Keratinocyte (primary cell): ENCODE results near the gene SIDT1. TPM values are rescaled to one million over a fixed set of nuclear protein-coding genes. Genes with fewer than 3 reads are reported as not detected.

Experiments used
- DNase-seq: peaks from one replicate; pipeline ENCODE4 v3.0.0-alpha.2; 2011; ENCODE audit warnings: low read depth, missing footprints, low spot score
- FAIRE-seq: peaks from 2 replicates; lab custom pipeline; 2011; peaks lifted over from hg19 to GRCh38; lab: Jason Lieb, UNC
- H2AFZ ChIP-seq: 2 replicates; pipeline ENCODE4 v1.6.0; 2012; ENCODE audit warnings: low read length, control low read depth, inconsistent platforms; ENCODE audit not compliant: control insufficient read depth
- H3K27ac ChIP-seq: 2 replicates; pipeline ENCODE4 v1.5.1; 2011; ENCODE audit warnings: low read length; ENCODE audit not compliant: control insufficient read depth, insufficient read depth
- H3K27me3 ChIP-seq: 3 replicates; pipeline ENCODE4 v1.6.0; 2011; ENCODE audit warnings: low read length; ENCODE audit not compliant: control insufficient read depth, insufficient read depth; ENCODE audit errors: extremely low read depth
- H3K36me3 ChIP-seq, 2 experiments: 2 replicates in 1 of 2; 3 replicates in 1 of 2; pipeline ENCODE4 v1.5.1; 2011; ENCODE audit warnings: low read length in 2 of 2, mild to moderate bottlenecking in 1 of 2; ENCODE audit not compliant: control insufficient read depth in 2 of 2, insufficient read depth in 2 of 2; ENCODE audit errors: extremely low read depth in 1 of 2
- H3K4me1 ChIP-seq: 3 replicates; pipeline ENCODE4 v1.5.1; 2011; ENCODE audit warnings: low read length; ENCODE audit not compliant: control insufficient read depth, insufficient read depth; ENCODE audit errors: extremely low read depth
- H3K4me2 ChIP-seq: 3 replicates; pipeline ENCODE4 v1.6.0; 2011; ENCODE audit warnings: low read depth, low read length; ENCODE audit not compliant: control insufficient read depth, insufficient read depth; ENCODE audit errors: extremely low read depth
- H3K4me3 ChIP-seq, 3 experiments: fragments of 200-600 bp in 1 of 3; sonication (generic) in 1 of 3; 2 replicates in 2 of 3; 3 replicates in 1 of 3; pipeline ENCODE4 v1.5.1; 2011 to 2016; ENCODE audit warnings: low read length in 3 of 3, mild to moderate bottlenecking in 3 of 3, control low read depth in 2 of 3, inconsistent platforms in 1 of 3, low read depth in 1 of 3, mixed read lengths in 1 of 3, mixed run types in 1 of 3, moderate library complexity in 1 of 3; ENCODE audit not compliant: control insufficient read depth in 2 of 3, insufficient read depth in 2 of 3; ENCODE audit errors: extremely low read depth in 1 of 3
- H3K79me2 ChIP-seq: 2 replicates; pipeline ENCODE4 v1.6.0; 2012; ENCODE audit warnings: low read length; ENCODE audit not compliant: control insufficient read depth, insufficient read depth
- H3K9ac ChIP-seq: 3 replicates; pipeline ENCODE4 v1.6.0; 2011; ENCODE audit warnings: low read length; ENCODE audit not compliant: control insufficient read depth, insufficient read depth; ENCODE audit errors: extremely low read depth
- H3K9me1 ChIP-seq: 3 replicates; pipeline ENCODE4 v1.6.0; 2011; ENCODE audit warnings: low read length; ENCODE audit not compliant: control insufficient read depth, insufficient read depth; ENCODE audit errors: extremely low read depth
- H3K9me3 ChIP-seq: 2 replicates; pipeline ENCODE4 v1.5.1; 2012; ENCODE audit warnings: low read depth, low read length; ENCODE audit not compliant: control insufficient read depth
- H4K20me1 ChIP-seq: 3 replicates; pipeline ENCODE4 v1.6.0; 2011; ENCODE audit warnings: low read length; ENCODE audit not compliant: control insufficient read depth, insufficient read depth; ENCODE audit errors: extremely low read depth
- EZH2 ChIP-seq: IDR thresholded peaks from one replicate; pipeline ENCODE4 v1.6.1; 2012; ENCODE audit warnings: inconsistent platforms, mild to moderate bottlenecking, low read length, moderate library complexity
- dilution Hi-C: fragments of 300-500 bp; cut with MboI; formaldehyde crosslinking; loops from one replicate; pipeline ENCODE4 v1.7.0; 2020; ENCODE audit warnings: low sequenced_read_pairs; ENCODE audit not compliant: extremely low pct_ligation_motif_present
- polyA plus RNA-seq, 5 experiments: library from polyadenylated mRNA; depleted of rRNA in 3 of 5; stranded (reverse) in 3 of 5; stranded (forward) in 1 of 5; unstranded in 1 of 5; fragments of >200 nt; gene quantifications; 1 replicate in 1 of 5; 2 replicates in 3 of 5; 3 replicates in 1 of 5; pipeline versions ENCODE4 v1.2.1 to v1.2.3, GENCODE V29; 2011 to 2012; ENCODE audit warnings: missing spikeins in 2 of 5, low read depth in 1 of 5, low replicate concordance in 1 of 5
- TF ChIP-seq, protein P1 (sequence below), 3 experiments: IDR thresholded peaks in 1 of 3; conservative IDR thresholded peaks in 1 of 3; optimal IDR thresholded peaks in 1 of 3; 2 replicates in 2 of 3; 3 replicates in 1 of 3; pipeline versions ENCODE3 to v1.5.1; 2011; ENCODE audit warnings: low read length in 3 of 3, mild to moderate bottlenecking in 3 of 3, moderate library complexity in 2 of 3, control low read depth in 1 of 3, inconsistent platforms in 1 of 3; ENCODE audit not compliant: insufficient read depth in 2 of 3; ENCODE audit errors: extremely low read depth in 1 of 3

The SIDT1 gene
- polyA plus RNA-seq, 1 donor (not counting 4 experiments of a cell fraction or from before 2014, with no cell fraction given) = 0.12 TPM

DNA sequence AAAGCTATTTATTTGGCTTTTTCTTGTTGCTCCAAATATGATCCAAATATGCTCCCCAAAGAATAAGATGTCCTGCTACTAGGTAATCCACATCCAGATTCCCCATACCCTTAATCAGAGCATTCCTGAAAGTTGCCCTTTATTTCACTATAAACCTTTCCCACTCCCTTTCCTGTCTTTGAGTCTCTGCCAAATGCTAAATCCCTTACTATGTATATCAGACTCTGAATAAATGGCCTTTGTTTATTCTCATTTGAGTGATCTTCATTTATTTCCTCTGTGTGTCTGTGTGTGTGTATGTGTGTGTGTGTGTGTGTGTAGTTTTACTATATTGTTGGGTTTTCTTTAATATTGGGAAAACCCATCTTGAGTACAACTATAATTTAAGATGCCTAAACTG is 10.4 kb upstream of the SIDT1 start:
- Histone ChIP-seq H4K20me1 (no peaks in the 10 kb centered on the region), H3K27me3 (no peaks in the 10 kb centered on the region), H3K4me1 (no peaks in the 10 kb centered on the region), H3K36me3 (no peaks in the 10 kb centered on the region), H3K9me1 (no peaks in the 10 kb centered on the region), H3K79me2 (no peaks in the 10 kb centered on the region), H3K4me2 (no peak overlapping the region), H3K4me3 (no peak overlapping the region), H3K9me3 (no peaks in the 10 kb centered on the region), H2AFZ (no peak overlapping the region), H3K9ac (no peak overlapping the region), H3K27ac (no peak overlapping the region)
- no peak for TF ChIP-seq EZH2
- TF ChIP-seq, protein P1, sequence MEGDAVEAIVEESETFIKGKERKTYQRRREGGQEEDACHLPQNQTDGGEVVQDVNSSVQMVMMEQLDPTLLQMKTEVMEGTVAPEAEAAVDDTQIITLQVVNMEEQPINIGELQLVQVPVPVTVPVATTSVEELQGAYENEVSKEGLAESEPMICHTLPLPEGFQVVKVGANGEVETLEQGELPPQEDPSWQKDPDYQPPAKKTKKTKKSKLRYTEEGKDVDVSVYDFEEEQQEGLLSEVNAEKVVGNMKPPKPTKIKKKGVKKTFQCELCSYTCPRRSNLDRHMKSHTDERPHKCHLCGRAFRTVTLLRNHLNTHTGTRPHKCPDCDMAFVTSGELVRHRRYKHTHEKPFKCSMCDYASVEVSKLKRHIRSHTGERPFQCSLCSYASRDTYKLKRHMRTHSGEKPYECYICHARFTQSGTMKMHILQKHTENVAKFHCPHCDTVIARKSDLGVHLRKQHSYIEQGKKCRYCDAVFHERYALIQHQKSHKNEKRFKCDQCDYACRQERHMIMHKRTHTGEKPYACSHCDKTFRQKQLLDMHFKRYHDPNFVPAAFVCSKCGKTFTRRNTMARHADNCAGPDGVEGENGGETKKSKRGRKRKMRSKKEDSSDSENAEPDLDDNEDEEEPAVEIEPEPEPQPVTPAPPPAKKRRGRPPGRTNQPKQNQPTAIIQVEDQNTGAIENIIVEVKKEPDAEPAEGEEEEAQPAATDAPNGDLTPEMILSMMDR (optimal IDR thresholded peaks at IDR 0.05 in 1 of 3, IDR thresholded peaks at IDR 0.05 in 1 of 3, conservative IDR thresholded peaks at IDR 0.05 in 1 of 3; ENCODE audit: extremely low read depth in 1 of 3, insufficient read depth in 2 of 3, low read length in 3 of 3) = no peak
- dilution Hi-C loops = no loop called here
- DNase-seq = no peak
- FAIRE-seq = no peak

- no peaks in the 10 kb centered on the region for H3K9me1 ChIP-seq
- no peaks in the 10 kb centered on the region for H3K4me1 ChIP-seq
- DNase-seq (no peak), FAIRE-seq (no peak)
- no peak overlapping the region for H3K27ac ChIP-seq
- H3K27me3 ChIP-seq = no peaks in the 10 kb centered on the region
- no peaks in the 10 kb centered on the region for H3K9me3 ChIP-seq
- H3K79me2 ChIP-seq = no peaks in the 10 kb centered on the region
- H2AFZ ChIP-seq = no peak overlapping the region
- no peaks in the 10 kb centered on the region for H4K20me1 ChIP-seq
- TF ChIP-seq, protein P1 (optimal IDR thresholded peaks at IDR 0.05 in 1 of 3, IDR thresholded peaks at IDR 0.05 in 1 of 3, conservative IDR thresholded peaks at IDR 0.05 in 1 of 3; ENCODE audit: extremely low read depth in 1 of 3, insufficient read depth in 2 of 3, low read length in 3 of 3) = no peak
- no peak for TF ChIP-seq EZH2
- dilution Hi-C loops = no loop called here
- no peak overlapping the region for H3K4me2 ChIP-seq
- no peak overlapping the region for H3K4me3 ChIP-seq
- H3K9ac ChIP-seq = no peak overlapping the region
- no peaks in the 10 kb centered on the region for H3K36me3 ChIP-seq
These were observed 9.1 kb upstream of the SIDT1 start for GRCh38 chr3:113523241-113523640.
